GM04504 (cell line): ENCODE data around the gene ZC3H7B.

ENCODE experiments used
- DNase-seq: peaks from one replicate; pipeline ENCODE4 v3.0.0-alpha.2; 2012; ENCODE audit warnings: low read depth

ZC3H7B gene

GRCh38 chr22:41332217-41332939 is 31.1 kb downstream of the ZC3H7B start:
- DNase-seq: no peak

- no peak for DNase-seq
These were observed 32.5 kb downstream of the ZC3H7B start for GRCh38 chr22:41333806-41334205.

GRCh38 chr22:41334215-41334614 is 32.9 kb downstream of the ZC3H7B start:
- no peak for DNase-seq

- DNase-seq: no peak
These were observed 33.8 kb downstream of the ZC3H7B start for GRCh38 chr22:41334951-41335635.

GRCh38 chr22:41338614-41339212 is 37.4 kb downstream of the ZC3H7B start:
- DNase-seq: no peak

GRCh38 chr22:41339823-41340222 is 38.5 kb downstream of the ZC3H7B start:
- no peak for DNase-seq

- DNase-seq: no peak
These were observed 39.0 kb downstream of the ZC3H7B start for GRCh38 chr22:41340357-41340756.

GRCh38 chr22:41341012-41341411 is 39.7 kb downstream of the ZC3H7B start:
- no peak for DNase-seq

GRCh38 chr22:41341990-41342389 is 40.7 kb downstream of the ZC3H7B start:
- DNase-seq: no peak

- DNase-seq: no peak
These were observed 42.0 kb downstream of the ZC3H7B start for GRCh38 chr22:41343300-41343699.

- DNase-seq: no peak
These were observed 42.4 kb downstream of the ZC3H7B start for GRCh38 chr22:41343717-41344116.

GRCh38 chr22:41344189-41344788 is 43.0 kb downstream of the ZC3H7B start:
- no peak for DNase-seq

- DNase-seq: no peak
These were observed 44.5 kb downstream of the ZC3H7B start for GRCh38 chr22:41345807-41346335.

GRCh38 chr22:41347066-41347859 is 45.9 kb downstream of the ZC3H7B start:
- no peak for DNase-seq

GRCh38 chr22:41348964-41349484 is 47.7 kb downstream of the ZC3H7B start:
- no peak for DNase-seq

- no peak for DNase-seq
These were observed 48.8 kb downstream of the ZC3H7B start for GRCh38 chr22:41350087-41350486.

GRCh38 chr22:41351011-41351410 is 49.7 kb downstream of the ZC3H7B start:
- no peak for DNase-seq

- DNase-seq: peak; percentile 67
These were observed 50.7 kb downstream of the ZC3H7B start for GRCh38 chr22:41352058-41352457.

GRCh38 chr22:41353862-41354575 is 52.7 kb downstream of the ZC3H7B start:
- DNase-seq: no peak

- DNase-seq: no peak
These were observed 53.7 kb downstream of the ZC3H7B start for GRCh38 chr22:41354979-41355378.

GRCh38 chr22:41355895-41356294 is 54.6 kb downstream of the ZC3H7B start:
- no peak for DNase-seq
